B cell (primary cell): ENCODE data around the gene OR5M10. TPM values are rescaled to one million over a fixed set of nuclear protein-coding genes. Genes with fewer than 3 reads are reported as not detected.

Source experiments
- ATAC-seq: fragments of 200-7000 bp; cut with Tn5 transposase; one replicate; pipeline ENCODE4 v1.10.0; 2021; ENCODE audit warnings: low read depth, mild to moderate bottlenecking, moderate number of reproducible peaks, moderate library complexity
- CTCF ChIA-PET: fragments of 350-600 bp; sonication (Branson Sonifier 250); formaldehyde crosslinking; loops from one replicate; lab custom pipeline; 2021; ENCODE audit warnings: antibody characterized with exemption, inconsistent platforms; lab: Charles Lee
- POLR2A ChIA-PET: fragments of 350-600 bp; sonication (Branson Sonifier 250); formaldehyde crosslinking; loops from one replicate; lab custom pipeline; 2021; ENCODE audit warnings: antibody characterized with exemption; lab: Charles Lee
- DNase-seq: peaks from one replicate; pipeline ENCODE4 v3.0.0; 2013
- H2AFZ ChIP-seq: 2 replicates; pipeline ENCODE4 v1.6.1; 2012; ENCODE audit warnings: mild to moderate bottlenecking, low read depth, low read length; ENCODE audit not compliant: insufficient read depth, poor library complexity, severe bottlenecking
- H3K27ac ChIP-seq, 2 donors: 1 replicate in 1 of 2; 2 replicates in 1 of 2; pipeline ENCODE4 v1.5.1; 2012 to 2013; ENCODE audit warnings: low read length in 2 of 2, mild to moderate bottlenecking in 2 of 2, moderate library complexity in 1 of 2
- H3K27me3 ChIP-seq, 4 experiments: fragments of 200-600 bp in 1 of 4; sonication (generic) in 1 of 4; replicated peaks in 1 of 4; 1 replicate in 2 of 4; 2 replicates in 2 of 4; pipeline versions ENCODE4 v1.6.1 to v1.7.0; 2013 to 2016; ENCODE audit warnings: low read length in 3 of 4, mild to moderate bottlenecking in 2 of 4, mixed read lengths in 1 of 4, moderate library complexity in 1 of 4; ENCODE audit not compliant: insufficient read depth in 4 of 4, control insufficient read depth in 3 of 4; ENCODE audit errors: control extremely low read depth in 1 of 4
- H3K36me3 ChIP-seq, 2 experiments: replicated peaks in 1 of 2; 1 replicate in 1 of 2; 2 replicates in 1 of 2; pipeline versions ENCODE4 v1.6.1 to v1.7.1; 2013; ENCODE audit warnings: low read length in 1 of 2; ENCODE audit not compliant: insufficient read depth in 2 of 2, control insufficient read depth in 1 of 2; ENCODE audit errors: control extremely low read depth in 1 of 2, extremely low read depth in 1 of 2
- H3K4me1 ChIP-seq, 2 donors: fragments of 200-600 bp in 1 of 2; sonication (generic) in 1 of 2; 1 replicate in 1 of 2; 2 replicates in 1 of 2; pipeline versions ENCODE4 v1.5.1 to v1.6.1; 2013 to 2017; ENCODE audit warnings: low read length in 2 of 2; ENCODE audit not compliant: control insufficient read depth in 2 of 2, insufficient read depth in 2 of 2
- H3K4me2 ChIP-seq: replicated peaks from 2 replicates; pipeline ENCODE3; 2012; ENCODE audit warnings: mild to moderate bottlenecking, low read depth, low read length; ENCODE audit not compliant: poor library complexity, severe bottlenecking
- H3K4me3 ChIP-seq, 5 experiments: fragments of 200-600 bp in 1 of 5; sonication (generic) in 1 of 5; 1 replicate in 3 of 5; 2 replicates in 2 of 5; pipeline versions ENCODE4 v1.5.1 to v1.7.0; 2011 to 2016; ENCODE audit warnings: low read length in 4 of 5, mild to moderate bottlenecking in 4 of 5, low read depth in 2 of 5, control low read depth in 1 of 5, moderate library complexity in 1 of 5; ENCODE audit not compliant: insufficient read depth in 1 of 5; ENCODE audit errors: control extremely low read depth in 1 of 5, extremely low read depth in 1 of 5
- H3K79me2 ChIP-seq: fragments of 200-600 bp; sonication (generic); one replicate; pipeline ENCODE4 v1.6.0; 2016; ENCODE audit warnings: low read length; ENCODE audit not compliant: control insufficient read depth, insufficient read depth
- H3K9ac ChIP-seq: fragments of 200-600 bp; sonication (generic); 2 replicates; pipeline ENCODE4 v1.6.1; 2017; ENCODE audit warnings: mild to moderate bottlenecking, low read length, moderate library complexity
- H3K9me3 ChIP-seq, 3 donors: one replicate each; pipeline versions ENCODE4 v1.6.1 to v1.7.1; 2013; ENCODE audit warnings: low read length in 2 of 3; ENCODE audit not compliant: control insufficient read depth in 2 of 3, insufficient read depth in 1 of 3; ENCODE audit errors: control extremely low read depth in 1 of 3
- H4K20me1 ChIP-seq: 2 replicates; pipeline ENCODE4 v1.6.0; 2012; ENCODE audit warnings: mild to moderate bottlenecking, low read length; ENCODE audit not compliant: insufficient read depth, control insufficient read depth, poor library complexity, severe bottlenecking
- H3K27ac Mint-ChIP-seq: one replicate; pipeline ENCODE4 v1.8.0; 2021; ENCODE audit warnings: mixed read lengths
- H3K27me3 Mint-ChIP-seq: one replicate; pipeline ENCODE4 v1.8.0; 2021; ENCODE audit warnings: mixed read lengths
- H3K4me1 Mint-ChIP-seq: one replicate; pipeline ENCODE4 v1.8.0; 2021; ENCODE audit warnings: mixed read lengths
- H3K4me3 Mint-ChIP-seq: one replicate; pipeline ENCODE4 v1.8.0; 2021; ENCODE audit warnings: mixed read lengths
- H3K9me3 Mint-ChIP-seq: one replicate; pipeline ENCODE4 v1.8.0; 2022; ENCODE audit warnings: mixed read lengths; ENCODE audit not compliant: insufficient read depth
- CTCF ChIP-seq: fragments of 200-600 bp; IDR thresholded peaks from one replicate; pipeline ENCODE4 v1.8.0; 2022; ENCODE audit warnings: antibody characterized with exemption, mild to moderate bottlenecking
- EZH2 ChIP-seq: IDR thresholded peaks from 2 replicates; pipeline ENCODE4 v1.6.1; 2012; ENCODE audit warnings: borderline replicate concordance, low read depth, mild to moderate bottlenecking, moderate library complexity, low read length; ENCODE audit not compliant: insufficient read depth, poor library complexity, severe bottlenecking
- WGBS: methylation state at CpG from one replicate; pipeline ENCODE4 v1.1.5; 2013; ENCODE audit warnings: missing lambda C conversion rate; ENCODE audit not compliant: insufficient coverage; 5-methylcytosine and 5-hydroxymethylcytosine counted together
- intact Hi-C: fragments of 100-400 bp; cut with micrococcal nuclease; formaldehyde crosslinking; loops from one replicate; pipeline ENCODE4 v1.10.0; 2022
- polyA minus RNA-seq: library from RNA; depleted of rRNA, polyadenylated mRNA; stranded (reverse); fragments of >200 nt; gene quantifications from 2 replicates; pipeline ENCODE4 v1.2.3, GENCODE V29; 2012
- polyA plus RNA-seq: library from polyadenylated mRNA; depleted of rRNA; stranded (reverse); fragments of >200 nt; gene quantifications from 2 replicates; pipeline ENCODE4 v1.2.3, GENCODE V29; 2012
- total RNA-seq, 2 donors: library from RNA; stranded (reverse); fragments of 120-200 nt in 1 of 2; gene quantifications; 1 replicate in 1 of 2; 2 replicates in 1 of 2; pipeline versions ENCODE4 v1.2.3 to v1.2.4, GENCODE V29; 2013 to 2022

The OR5M10 gene
- total RNA-seq: not detected in 2 replicates
- not detected for total RNA-seq (2013)
- polyA plus RNA-seq: not detected in 2 replicates
- polyA minus RNA-seq: not detected in 2 replicates

DNA sequence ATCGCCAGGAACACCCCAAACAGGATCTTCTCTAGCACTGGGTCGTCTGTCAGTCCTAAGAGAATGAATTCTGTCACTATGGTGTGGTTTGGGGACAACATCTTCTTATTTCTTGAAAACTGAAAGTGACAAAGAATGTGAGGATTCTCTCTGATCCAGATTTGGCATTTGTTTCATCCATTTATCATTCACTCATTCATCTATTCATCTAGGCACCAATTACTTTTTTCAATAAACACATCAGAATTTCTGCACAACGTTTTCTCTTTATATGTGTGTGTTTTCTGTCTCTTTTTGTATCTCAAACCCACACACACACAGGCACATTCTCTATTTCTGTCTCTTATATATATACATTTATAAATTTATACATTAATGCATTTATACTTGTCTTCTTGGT lies at the start of gene OR5M10:
OR5M10 (minus strand) TSS at position 101 of the 400 bp plus-strand sequence; CDS start at position 101, 0 bp downstream.
- ChIA-PET POLR2A (no interaction called here), CTCF (no interaction called here)
- 40% methylated on average over 1 of the region's 3 CpGs for WGBS
- no peaks in the 10 kb centered on the region for H3K79me2 ChIP-seq
- ATAC-seq: no peak
- no peak within 1 kb of the TSS for H3K4me3 ChIP-seq
- no peak within 1 kb of the TSS for H3K27ac ChIP-seq
- H3K27me3 Mint-ChIP-seq: no peaks in the 10 kb centered on the region
- H3K9me3 ChIP-seq: peaks cover 0 to 4% (median 2%) of the 10 kb centered on the region in 3 donors
- no peak within 1 kb of the TSS for H3K9ac ChIP-seq
- H3K4me2 ChIP-seq: no peak within 1 kb of the TSS
- intact Hi-C loops: no loop called here
- no peak for TF ChIP-seq EZH2
- TF ChIP-seq CTCF: no peak
- no peaks in the 10 kb centered on the region for H3K4me1 ChIP-seq
- no peaks in the 10 kb centered on the region for H3K4me1 Mint-ChIP-seq
- no peaks in the 10 kb centered on the region for H4K20me1 ChIP-seq
- H3K36me3 ChIP-seq: no peaks in the 10 kb centered on the region
- H3K9me3 Mint-ChIP-seq: no peaks in the 10 kb centered on the region
- no peak within 1 kb of the TSS for H3K27ac Mint-ChIP-seq
- no peak for DNase-seq
- no peak within 1 kb of the TSS for H3K4me3 Mint-ChIP-seq
- H3K27me3 ChIP-seq: no peaks in the 10 kb centered on the region
- no peak within 1 kb of the TSS for H2AFZ ChIP-seq

DNA sequence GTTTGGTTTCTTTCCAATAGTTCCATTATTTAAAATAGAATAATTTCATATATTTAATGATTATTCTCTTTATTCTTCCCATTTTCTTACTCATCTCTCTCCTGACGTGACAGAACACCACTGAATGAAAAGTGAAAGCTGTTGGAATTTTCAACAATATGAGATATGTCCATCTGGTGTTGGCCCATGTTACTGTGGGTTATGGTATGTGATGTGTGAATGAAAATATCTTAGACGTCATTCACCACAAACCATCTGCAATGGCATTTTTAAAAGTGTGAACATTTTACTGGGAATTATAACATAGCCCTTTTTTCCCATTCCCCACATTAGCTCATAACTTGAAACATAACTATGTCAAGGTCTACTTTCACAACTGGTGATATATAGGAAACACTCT lies 48.4 kb upstream of the OR5M10 start:
- H3K4me3 ChIP-seq: no peak overlapping the region
- ATAC-seq (no peak), DNase-seq (no peak)
- no peaks in the 10 kb centered on the region for H3K27me3 Mint-ChIP-seq
- H3K4me1 ChIP-seq: no peaks in the 10 kb centered on the region
- no peak overlapping the region for H3K4me3 Mint-ChIP-seq
- H2AFZ ChIP-seq: no peak overlapping the region
- CTCF ChIA-PET: no interaction called here
- TF ChIP-seq EZH2: no peak
- no peak for TF ChIP-seq CTCF
- no CpG with 5 or more reads among the region's 2 CpGs for WGBS
- POLR2A ChIA-PET: no interaction called here
- no peaks in the 10 kb centered on the region for H3K79me2 ChIP-seq
- H3K36me3 ChIP-seq: no peaks in the 10 kb centered on the region
- intact Hi-C loops: no loop called here
- H3K27ac Mint-ChIP-seq: no peak overlapping the region
- H3K9ac ChIP-seq: no peak overlapping the region
- no peaks in the 10 kb centered on the region for H4K20me1 ChIP-seq
- no peak overlapping the region for H3K4me2 ChIP-seq
- H3K9me3 Mint-ChIP-seq: no peaks in the 10 kb centered on the region
- H3K27ac ChIP-seq: no peak overlapping the region
- no peaks in the 10 kb centered on the region for H3K4me1 Mint-ChIP-seq
- no peaks in the 10 kb centered on the region for H3K9me3 ChIP-seq
- no peaks in the 10 kb centered on the region for H3K27me3 ChIP-seq
